ENCODE measurements around the gene NPIPB6.

Gene NPIPB6

DNA sequence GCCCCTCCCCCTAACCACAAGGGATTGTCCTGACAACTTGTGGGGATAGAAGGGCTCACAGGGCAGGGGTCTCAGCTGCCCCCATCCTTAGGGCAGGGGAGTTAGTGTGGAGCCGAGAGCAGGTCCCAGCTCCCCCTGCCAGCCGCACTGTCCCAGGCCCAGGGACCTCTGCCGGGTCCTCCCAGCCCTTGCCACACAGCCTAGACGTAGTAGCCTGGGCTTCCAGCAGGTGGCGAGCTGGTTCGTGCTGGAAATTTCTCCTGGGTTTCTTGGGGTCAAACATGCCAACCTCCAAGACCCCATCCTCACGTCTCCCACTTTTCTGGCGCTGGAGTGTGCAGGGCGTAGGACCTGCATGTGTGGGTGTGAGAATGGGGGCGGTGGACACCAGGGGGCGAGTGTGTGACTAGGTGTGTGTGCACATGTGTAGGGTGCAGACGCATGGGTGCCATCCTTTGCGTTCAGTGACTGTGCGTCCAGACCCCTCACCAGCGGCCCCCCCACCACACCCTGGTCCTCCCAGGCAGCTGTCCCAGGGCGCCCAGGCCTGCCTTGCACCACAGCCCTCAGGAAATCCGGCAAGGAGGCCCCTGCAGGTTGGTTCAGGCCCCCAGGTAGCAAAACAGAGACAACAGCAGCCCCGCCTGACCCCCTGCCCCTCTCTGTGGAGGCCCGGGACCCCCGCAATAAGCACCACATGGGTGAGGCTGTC lies 41.5 kb downstream of the NPIPB6 start:
- peak; percentile 63 for DNase-seq (ENCODE audit: low spot score)

DNA sequence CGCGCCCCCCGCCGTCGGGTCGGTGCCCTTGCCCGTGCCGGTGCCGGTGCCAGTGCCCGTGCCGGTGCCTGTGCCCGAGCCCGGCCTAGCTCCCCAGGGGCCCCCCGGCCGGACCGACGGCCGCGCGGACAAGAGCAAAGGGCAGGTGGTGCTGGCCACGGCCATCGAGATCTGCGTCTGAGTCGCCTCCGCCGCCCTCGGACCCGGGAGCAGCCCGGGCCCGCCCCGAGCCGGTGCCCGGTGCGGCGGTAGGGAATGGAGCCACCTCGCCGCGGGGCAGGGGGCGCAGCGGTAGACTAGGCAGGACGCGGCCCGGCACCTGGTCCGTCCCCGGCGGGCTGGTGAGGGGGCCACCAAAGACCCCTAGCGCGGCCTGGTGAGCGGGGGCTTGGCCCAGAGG lies 42.6 kb downstream of the NPIPB6 start:
- no peak for DNase-seq (ENCODE audit: low spot score)

DNA sequence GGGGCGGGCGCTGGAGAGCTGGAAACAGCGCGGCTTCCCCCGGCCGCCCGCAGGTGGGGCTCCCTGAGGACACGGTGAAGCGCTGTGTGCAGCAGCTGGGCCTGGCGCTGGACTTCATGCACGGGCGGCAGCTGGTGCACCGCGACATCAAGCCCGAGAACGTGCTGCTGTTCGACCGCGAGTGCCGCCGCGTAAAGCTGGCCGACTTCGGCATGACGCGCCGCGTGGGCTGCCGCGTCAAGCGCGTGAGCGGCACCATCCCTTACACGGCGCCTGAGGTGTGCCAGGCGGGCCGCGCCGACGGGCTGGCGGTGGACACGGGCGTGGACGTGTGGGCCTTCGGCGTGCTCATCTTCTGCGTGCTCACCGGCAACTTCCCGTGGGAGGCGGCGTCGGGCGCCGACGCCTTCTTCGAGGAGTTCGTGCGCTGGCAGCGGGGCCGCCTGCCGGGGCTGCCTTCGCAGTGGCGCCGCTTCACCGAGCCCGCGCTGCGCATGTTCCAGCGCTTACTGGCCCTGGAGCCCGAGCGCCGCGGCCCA lies 43.2 kb downstream of the NPIPB6 start:
- no peak for DNase-seq (ENCODE audit: low spot score)

DNA sequence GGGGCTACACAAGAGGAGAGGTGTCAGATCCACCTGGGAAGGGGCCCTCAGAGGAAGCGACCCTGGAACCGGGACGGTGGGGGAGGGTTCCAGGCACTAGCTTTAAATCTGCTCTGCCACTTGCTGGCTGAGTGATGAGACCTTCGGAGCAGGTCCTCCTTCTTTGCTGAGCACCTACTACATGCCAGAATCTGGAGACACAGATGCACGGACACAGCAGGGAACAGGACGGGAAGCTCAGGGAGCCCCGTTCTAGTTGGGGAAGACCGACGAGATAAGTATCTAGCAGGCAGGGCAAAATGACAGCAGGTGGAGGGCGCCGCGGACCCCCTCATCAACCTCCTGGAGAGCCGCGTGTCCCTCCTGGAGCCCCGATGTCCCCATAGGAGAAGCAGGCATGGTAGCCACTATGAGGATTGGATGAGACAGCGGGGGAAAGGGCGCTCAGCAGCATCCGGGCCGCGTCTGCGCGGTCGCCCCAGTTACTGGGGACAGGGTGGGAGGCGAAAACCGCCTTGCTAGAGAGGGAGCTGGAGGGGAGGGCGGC lies 43.8 kb downstream of the NPIPB6 start:
- DNase-seq (ENCODE audit: low spot score), result no peak

DNA sequence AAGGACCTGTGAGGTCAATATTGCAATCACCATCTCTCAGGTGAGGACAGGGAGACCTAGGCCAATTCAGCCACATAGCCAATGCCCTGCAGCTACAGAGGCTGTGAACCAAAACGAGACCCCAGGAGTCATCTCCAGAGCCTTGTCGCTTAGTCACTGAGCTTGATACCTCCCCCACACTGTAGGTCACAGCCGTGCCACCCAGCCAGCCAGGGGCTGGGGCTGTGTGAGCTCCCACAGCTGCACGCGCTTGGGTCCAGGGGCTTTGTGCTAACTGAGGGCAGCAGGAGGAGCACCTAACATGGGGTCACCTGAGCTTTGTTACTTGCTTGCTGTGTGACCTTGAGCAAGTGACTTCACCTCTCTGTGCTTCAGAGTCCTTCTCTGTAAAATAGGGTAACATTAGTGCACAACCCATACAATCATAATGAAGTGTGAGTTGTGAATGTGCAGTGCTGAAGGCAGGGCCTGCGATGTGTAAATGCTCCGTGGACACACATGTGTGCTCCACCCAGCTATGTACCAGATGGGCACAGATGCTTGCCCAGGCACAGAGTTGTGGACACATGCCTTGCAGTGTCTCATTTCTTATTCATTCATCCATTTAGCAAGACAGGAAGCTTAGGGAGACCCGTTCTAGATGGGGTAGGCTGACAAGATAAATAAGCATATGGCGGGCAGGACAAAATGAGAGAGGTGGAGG lies 45.1 kb downstream of the NPIPB6 start:
- no peak for DNase-seq (ENCODE audit: low spot score)

DNA sequence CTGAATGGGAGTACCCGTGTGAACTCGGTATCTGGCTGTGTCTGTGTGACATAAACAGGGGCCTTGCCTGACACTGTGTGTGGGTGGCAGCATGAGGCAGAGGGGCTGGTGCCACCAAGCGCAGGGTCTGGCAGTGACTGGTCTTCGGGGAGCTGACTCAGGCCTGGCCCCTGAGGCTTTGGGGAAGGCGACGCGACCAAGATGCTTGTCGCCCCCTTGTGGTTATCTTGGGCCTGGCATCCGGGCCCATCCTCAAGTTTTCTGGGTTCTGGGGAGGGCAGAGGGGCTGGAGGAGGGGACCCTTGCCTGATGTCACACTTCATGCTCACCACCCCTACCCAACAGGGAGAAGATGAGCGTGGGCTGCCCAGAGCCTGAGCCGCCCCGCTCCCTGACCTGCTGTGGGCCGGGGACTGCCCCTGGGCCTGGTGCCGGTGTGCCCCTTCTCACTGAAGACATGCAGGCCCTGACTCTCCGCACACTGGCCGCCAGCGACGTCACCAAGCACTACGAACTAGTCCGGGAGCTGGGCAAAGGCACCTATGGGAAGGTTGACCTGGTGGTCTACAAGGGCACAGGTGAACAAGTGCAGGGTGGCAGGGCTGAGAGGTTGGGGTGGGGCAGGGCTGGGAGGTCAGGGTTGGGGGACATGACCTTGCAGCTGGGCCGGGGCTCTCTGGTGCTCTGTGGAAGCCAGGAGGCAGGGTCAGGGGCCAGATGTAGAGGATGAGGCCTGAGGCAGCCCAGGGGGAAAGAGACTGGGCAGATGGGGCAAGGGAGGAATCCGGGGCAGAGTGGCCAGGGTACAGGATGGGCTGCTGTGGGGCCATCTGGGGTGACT lies 46.0 kb downstream of the NPIPB6 start:
- DNase-seq (ENCODE audit: low spot score), result peak; percentile 67

DNA sequence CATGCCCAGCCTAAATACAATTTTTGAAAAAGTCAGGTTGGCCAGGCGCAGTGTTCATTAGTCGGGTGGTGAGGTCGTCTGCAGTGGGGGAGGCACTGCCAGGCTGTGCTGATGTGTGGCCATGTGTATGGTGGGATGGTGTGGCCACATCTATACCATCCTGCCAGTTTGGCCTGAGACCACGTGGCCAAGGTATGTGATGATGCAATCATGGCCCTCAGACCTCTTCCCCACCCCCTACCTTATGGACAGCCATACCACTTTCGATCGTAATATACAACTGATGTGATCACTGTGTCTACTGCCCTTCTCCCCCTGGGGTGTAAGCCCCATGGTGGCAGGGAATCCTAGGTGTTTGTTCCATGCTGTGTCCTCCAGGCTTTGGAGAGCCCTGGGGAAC lies 47.3 kb downstream of the NPIPB6 start:
- DNase-seq (ENCODE audit: low spot score), result no peak

DNA sequence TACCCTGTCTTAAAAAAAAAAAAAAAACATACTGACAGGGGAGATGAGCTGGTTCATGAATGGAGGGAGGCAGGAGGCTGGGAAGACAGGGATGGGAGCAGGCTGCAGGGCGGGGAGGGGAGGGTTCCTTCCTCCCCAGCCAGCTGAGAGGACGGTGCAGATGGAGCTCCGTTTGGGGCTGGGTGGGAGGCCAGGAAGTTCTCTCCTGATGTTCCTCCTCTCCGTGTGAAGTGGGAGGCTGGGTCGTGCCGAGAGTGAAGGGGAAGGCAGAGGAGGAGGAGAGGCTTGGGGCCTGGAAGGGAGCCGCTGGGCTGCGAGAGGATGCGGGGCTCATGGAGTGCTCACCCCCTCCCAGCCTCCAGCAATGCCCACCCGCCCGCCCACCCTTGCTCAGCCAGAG lies 49.7 kb downstream of the NPIPB6 start:
- no peak for DNase-seq (ENCODE audit: low spot score)

DNA sequence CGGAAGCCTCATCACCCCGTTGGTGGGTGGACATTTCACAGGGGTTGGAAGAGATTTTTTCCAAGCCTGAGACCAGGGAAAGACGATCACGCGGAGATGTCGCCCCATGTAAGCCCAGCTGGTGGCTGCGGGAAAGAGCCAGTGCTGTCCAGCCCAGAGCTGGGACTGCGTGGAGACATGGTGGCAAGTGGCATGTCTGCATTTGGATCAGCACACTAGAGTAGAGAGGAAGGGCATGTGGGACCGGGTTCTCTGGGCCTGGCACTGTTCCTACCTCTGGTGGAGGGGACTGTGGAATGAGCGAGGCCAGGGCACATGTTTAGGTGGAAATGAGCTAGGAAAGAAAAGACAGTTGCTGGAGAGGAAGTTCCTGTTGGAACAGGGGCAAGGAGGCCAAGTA lies 51.0 kb downstream of the NPIPB6 start:
- DNase-seq (ENCODE audit: low spot score), result no peak

DNA sequence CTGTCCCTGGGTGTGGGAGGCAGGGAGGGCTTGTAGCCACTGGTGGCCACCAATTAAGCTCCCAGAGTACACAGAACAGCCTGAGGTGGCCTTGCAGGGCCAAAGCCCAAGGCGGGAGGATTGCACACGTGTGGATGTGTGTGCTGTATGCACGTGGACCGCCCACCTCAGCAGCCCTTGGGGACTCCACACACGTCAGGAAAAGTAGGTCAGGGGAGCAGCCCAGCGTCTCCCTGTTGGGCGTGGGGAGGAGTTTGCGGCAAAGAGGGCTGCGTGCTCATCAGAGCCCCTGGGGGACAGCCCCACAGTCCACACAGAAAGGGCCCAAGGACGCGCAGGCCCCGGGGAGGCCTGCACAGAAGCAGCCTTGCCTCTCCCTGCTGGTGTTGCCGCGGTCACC lies 51.4 kb downstream of the NPIPB6 start:
- DNase-seq (ENCODE audit: low spot score), result no peak

DNA sequence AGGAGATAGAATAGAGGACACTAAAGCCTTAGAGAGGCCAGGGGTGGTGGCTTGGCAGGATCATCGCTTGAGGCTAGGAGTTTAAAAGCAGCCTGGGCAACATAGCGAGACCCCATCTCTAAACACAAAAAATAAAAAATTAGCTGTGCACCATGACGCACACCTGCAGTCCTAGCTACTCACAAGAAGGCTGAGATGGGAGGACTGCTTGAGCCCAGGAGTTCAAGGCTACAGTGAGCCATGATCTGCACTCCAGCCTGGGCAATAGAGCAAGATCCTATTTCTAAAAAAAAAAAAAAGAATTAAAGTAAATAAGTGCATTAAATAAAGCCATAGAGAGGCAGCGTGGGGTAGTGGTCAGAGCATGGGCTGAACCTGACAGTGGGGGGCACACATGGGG lies 51.9 kb downstream of the NPIPB6 start:
- no peak for DNase-seq (ENCODE audit: low spot score)

DNA sequence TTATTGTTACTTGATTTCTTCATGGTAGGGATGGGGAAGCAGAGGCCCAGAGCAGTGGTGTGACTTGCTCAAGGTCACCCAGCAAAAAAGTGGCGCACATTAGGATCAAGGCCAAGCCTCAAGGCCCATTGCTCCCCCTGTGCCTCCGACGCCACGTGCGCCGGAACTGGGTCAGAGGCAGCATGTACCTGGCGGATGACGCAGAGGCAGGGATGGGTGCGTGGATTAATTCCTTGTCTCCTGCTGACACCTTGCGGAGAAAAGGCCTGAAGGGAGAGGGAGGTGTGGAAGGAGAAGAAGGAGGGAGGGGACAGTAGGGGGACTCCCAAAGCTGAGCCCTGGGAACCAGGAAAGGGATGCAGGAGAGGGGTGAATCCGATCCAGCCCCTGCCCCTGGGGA lies 52.5 kb downstream of the NPIPB6 start:
- DNase-seq (ENCODE audit: low spot score), result no peak

DNA sequence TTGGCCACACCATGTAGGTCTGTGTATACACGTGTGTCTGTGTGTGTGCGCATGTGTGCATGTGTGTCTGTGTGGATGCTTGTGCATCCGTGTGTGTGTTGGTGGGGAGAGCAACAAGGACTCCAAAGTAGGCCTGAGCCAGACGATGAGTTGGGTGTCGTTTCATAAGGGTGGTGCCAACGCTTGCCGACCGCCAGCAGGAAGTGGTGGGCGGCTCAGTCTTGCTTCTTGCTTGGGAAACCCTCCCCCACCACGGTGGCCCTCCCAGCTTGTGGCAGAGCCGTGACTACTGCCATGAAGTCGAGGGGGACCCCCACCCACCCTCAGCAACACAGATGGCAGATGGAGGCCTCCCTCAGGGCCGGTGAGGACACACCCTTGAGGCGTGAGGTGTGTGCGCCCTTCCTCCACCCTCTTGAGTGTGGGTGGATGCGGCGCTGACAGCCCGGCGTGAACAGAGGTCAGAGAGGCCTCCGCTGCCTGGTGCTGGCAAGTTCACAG lies 53.4 kb downstream of the NPIPB6 start:
- DNase-seq (ENCODE audit: low spot score), result no peak

DNA sequence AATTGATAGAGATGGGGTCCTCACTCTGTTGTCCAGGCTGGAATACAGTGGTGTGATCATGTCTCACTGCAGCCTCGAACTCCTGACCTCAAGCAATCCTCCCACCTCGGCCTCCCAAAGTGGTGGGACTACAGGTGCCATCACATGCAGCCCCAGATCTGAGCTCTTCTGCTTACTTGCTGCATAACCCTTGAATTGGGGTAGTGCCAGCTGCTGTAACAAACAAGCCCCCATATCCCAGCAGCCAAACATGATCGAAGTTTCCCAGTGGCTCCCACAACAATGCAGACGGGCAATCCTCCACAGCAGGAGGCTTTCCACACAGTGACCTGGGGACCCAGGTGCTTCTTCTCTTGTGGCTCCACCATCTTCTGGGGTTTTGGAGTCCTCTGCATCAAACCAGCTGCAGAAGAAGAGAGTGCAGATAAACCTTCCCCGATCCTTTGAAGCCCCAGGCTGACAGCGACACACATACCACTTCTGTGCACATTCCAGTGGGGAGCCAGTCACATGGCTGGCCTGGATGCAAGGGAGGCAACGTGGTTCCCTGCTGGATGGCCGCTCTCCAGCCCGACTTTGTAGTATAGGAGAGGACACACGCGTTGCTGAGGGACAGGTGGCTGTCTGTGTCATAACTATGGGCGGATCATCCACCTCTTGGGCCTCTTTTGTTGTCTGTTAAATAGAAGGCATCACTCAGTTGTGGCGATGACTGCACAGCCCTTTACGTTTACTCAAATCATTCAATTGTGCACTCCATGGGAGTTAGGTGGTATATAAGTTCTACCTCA lies 54.3 kb downstream of the NPIPB6 start:
- no peak for DNase-seq (ENCODE audit: low spot score)

DNA sequence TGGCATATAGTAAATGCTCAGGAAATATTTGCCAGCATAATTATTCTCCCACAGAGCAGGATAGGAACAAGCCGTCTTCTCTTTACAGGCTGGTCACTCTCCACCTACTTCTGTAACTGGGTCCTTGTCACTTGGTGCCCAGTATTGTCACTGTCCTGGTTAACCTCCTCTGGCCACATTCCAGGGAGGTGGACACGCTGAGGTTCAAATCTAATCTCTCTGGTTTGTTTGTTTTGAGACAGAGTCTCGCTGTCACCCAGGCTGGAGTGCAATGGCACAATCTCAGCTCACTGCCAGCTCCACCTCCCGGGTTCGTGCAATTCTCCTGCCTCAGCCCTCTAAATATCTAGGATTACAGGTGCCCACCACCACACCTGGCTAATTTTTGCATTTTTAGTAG lies 55.4 kb downstream of the NPIPB6 start:
- DNase-seq (ENCODE audit: low spot score), result no peak

DNA sequence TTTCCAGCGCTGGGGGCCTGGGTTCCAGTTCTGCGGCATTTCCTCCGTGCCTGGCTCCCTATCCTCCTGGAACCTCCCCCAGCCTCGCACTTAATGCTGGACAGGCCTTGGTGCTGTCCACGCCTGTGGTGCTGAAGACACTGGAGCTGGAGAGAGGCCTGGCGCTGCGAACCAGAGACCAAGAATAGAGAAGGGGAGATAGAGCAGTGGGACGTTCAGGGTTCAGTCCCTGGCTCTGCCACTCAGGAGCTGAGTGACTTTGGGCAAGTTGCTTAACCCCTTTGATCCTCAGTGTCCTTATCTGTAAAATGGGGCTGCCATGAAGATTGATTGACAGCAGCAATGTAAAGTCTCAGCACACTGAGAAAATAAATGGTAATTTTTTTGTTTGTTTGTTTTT lies 59.1 kb downstream of the NPIPB6 start:
- no peak for DNase-seq (ENCODE audit: low spot score)

DNA sequence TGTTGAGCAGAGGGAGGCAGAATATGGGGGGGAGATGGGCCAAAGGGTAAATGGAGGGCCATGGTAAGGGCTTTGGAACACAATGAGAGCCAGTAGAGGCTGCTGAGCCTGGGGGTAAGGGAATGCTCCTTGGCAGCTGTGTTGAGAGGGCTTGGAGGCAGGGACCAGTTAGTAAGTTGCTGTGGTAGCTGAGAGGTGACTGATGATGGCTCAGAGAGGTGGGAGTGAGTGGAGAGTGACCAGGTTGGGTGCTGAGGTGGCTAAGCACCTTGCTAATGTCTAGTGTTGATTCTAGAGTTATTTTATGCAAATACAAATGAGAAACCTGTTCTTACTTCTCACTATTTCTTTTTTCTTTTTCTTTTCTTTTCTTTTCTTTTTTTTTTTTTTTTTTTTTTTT lies 60.2 kb downstream of the NPIPB6 start:
- DNase-seq (ENCODE audit: low spot score), result no peak

DNA sequence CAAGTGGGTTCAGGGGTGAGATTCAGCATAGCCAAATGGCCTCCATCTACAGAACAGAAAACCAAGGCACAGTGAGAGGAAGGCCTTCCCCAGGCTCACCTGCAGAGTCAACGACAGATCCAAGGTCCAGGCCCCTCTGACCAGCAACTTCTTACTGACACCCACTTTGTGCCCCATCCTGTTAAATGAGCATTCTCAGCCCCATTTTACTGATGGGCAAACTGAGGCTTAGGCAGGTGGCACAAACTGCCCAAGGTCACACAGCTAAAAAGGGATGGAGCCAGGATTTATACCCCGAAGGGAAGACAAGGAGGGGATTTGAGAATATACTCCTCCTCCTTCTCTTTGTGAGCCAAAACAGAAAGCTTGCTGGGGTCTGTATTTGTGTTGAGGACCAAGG lies 61.7 kb downstream of the NPIPB6 start:
- DNase-seq (ENCODE audit: low spot score), result no peak

DNA sequence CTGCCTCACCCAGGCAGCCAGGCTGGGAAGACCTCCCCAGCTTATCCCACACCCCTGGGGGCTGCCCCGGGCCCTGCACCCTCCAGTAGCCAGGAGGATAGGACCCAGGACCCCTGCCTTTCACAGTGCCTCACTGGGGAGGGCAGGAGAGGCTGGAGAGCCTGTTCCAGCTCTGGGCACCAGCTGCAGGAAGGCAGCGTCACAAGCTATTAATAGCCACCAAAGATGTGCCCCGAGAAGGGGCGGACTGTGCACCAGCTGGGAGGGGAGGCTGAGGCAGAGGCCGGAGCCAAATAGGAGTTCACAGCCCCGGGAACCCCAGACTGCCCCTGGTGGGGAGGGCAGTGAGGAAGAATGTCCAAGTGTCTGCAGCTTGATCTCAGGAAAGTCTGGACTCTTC lies 62.2 kb downstream of the NPIPB6 start:
- no peak for DNase-seq (ENCODE audit: low spot score)

DNA sequence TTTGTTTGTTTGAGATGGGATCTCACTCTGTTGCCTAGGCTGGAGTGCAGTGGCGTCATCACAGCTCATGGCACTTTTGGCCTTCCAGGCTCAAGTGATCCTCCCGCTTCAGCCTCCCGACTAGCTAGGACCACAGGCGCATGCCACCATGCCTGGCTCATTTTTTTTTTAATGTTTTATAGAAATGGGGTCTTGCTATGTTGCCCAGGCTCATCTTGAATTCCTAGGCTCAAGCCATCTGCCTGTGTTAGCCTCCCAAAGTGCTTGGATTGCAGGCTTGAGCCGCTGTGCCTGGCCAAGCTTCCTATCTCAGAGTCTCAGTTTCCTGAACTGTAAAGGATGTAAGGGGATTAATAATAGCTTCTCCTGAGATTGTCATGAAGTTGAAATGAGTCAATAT lies 63.0 kb downstream of the NPIPB6 start:
- DNase-seq (ENCODE audit: low spot score), result no peak

DNA sequence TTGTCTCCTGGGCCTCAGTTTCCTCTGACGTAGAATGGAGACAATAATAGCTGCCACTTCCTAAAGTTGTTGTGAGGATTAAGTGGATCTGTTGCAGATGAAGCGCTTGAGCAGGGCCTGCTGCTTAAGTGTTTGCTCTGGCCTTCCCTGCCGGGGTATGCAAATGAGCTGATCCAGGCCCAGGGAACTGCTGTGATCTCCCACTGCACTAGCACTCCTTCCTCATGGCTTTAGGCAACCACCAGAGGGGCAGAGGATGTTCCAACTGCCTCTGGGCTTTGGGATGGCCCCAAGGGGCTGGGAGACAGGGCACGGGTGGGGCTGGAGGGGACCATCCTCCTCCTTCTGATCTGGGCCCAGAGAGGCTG lies 64.8 kb downstream of the NPIPB6 start:
- DNase-seq (ENCODE audit: low spot score), result no peak
